Measurements from ENCODE around the gene G3BP2. TPM values are rescaled to one million over a fixed set of nuclear protein-coding genes. Genes with fewer than 3 reads are reported as not detected.

The G3BP2 gene
- total RNA-seq, result 288 and 293 TPM in 2 replicates

GRCh38 chr4:75673027-75673958 lies at the start of gene G3BP2:
Gene G3BP2, minus strand, starts transcription at chr4:75673411. Its CDS starts 11,386 bp downstream, at chr4:75662025.

GRCh38 chr4:75630174-75630936 lies 42.9 kb downstream of the G3BP2 start, which contains the start of gene CDKL2:
Gene CDKL2, minus strand, starts transcription at chr4:75630528. Its CDS starts 4,540 bp downstream, at chr4:75625988.

Other genes starting within 250 kb of the G3BP2 start
- 27.6 and 35.1 TPM in 2 replicates for gene RCHY1, start 159.0 kb downstream of the G3BP2 start, total RNA-seq
- gene THAP6, start 158.9 kb downstream of the G3BP2 start, total RNA-seq, result 11.3 and 15.2 TPM in 2 replicates
- not detected in 2 replicates for gene ODAPH, start 117.3 kb downstream of the G3BP2 start, total RNA-seq
- gene CDKL2, start 42.9 kb downstream of the G3BP2 start, total RNA-seq, result under 0.01 and 1.1 TPM in 2 replicates
- gene USO1, start 51.2 kb upstream of the G3BP2 start, total RNA-seq, result 154 and 191 TPM in 2 replicates
- 0.19 TPM in 1 of 2 replicates, not detected in the other for gene PPEF2, start 229.0 kb upstream of the G3BP2 start, total RNA-seq

Measured in regular cardiac myocyte (primary cell).